Neural progenitor cell (in vitro differentiated cells): ENCODE results near the gene ST3GAL4. TPM values are rescaled to one million over a fixed set of nuclear protein-coding genes. Genes with fewer than 3 reads are reported as not detected.

ENCODE experiments used
- DNase-seq: peaks from one replicate; pipeline ENCODE4 v3.0.0-alpha.2; 2016; ENCODE audit warnings: low spot score
- H2AFZ ChIP-seq: fragments of 200-600 bp; sonication (generic); replicated peaks from 2 replicates; pipeline ENCODE4 v1.6.1; 2016; ENCODE audit warnings: antibody characterized with exemption
- H3F3A ChIP-seq: fragments of 200-600 bp; sonication (generic); 2 replicates; pipeline ENCODE4 v1.6.1; 2016; ENCODE audit warnings: antibody characterized with exemption, low read depth
- H3K27ac ChIP-seq: fragments of 200-600 bp; sonication (generic); 2 replicates; pipeline ENCODE4 v1.5.1; 2016; ENCODE audit warnings: mild to moderate bottlenecking
- H3K27me3 ChIP-seq: fragments of 200-600 bp; sonication (generic); 2 replicates; pipeline ENCODE4 v1.6.1; 2016; ENCODE audit warnings: mild to moderate bottlenecking, moderate library complexity
- H3K36me3 ChIP-seq: fragments of 200-600 bp; sonication (generic); 2 replicates; pipeline ENCODE4 v1.5.1; 2016
- H3K4me1 ChIP-seq: fragments of 200-600 bp; sonication (generic); 2 replicates; pipeline ENCODE4 v1.6.1; 2016; ENCODE audit warnings: mixed run types
- H3K4me2 ChIP-seq: fragments of 200-600 bp; sonication (generic); 2 replicates; pipeline ENCODE4 v1.6.1; 2016
- H3K4me3 ChIP-seq: fragments of 200-600 bp; sonication (generic); 2 replicates; pipeline ENCODE4 v1.5.1; 2016
- H3K79me2 ChIP-seq: fragments of 200-600 bp; sonication (generic); 2 replicates; pipeline ENCODE4 v1.6.1; 2016; ENCODE audit warnings: low read depth
- H3K9ac ChIP-seq: fragments of 200-600 bp; sonication (generic); 2 replicates; pipeline ENCODE4 v1.6.1; 2016
- H3K9me3 ChIP-seq: fragments of 200-600 bp; sonication (generic); 2 replicates; pipeline ENCODE4 v1.5.1; 2016; ENCODE audit warnings: low read depth
- H4K20me1 ChIP-seq: fragments of 200-600 bp; sonication (generic); 2 replicates; pipeline ENCODE4 v1.6.1; 2016; ENCODE audit warnings: low read depth
- H3K27ac Mint-ChIP-seq: 3 replicates; pipeline ENCODE4 v1.8.0; 2021; ENCODE audit warnings: mixed read lengths
- H3K27me3 Mint-ChIP-seq: 2 replicates; pipeline ENCODE4 v1.8.0; 2022; ENCODE audit warnings: low read depth, mild to moderate bottlenecking, inconsistent platforms, moderate library complexity, mixed read lengths; ENCODE audit not compliant: insufficient read depth
- H3K36me3 Mint-ChIP-seq: 3 replicates; pipeline ENCODE4 v1.8.0; 2021; ENCODE audit warnings: mixed read lengths
- H3K4me1 Mint-ChIP-seq: 3 replicates; pipeline ENCODE4 v1.8.0; 2021; ENCODE audit warnings: mixed read lengths
- H3K4me3 Mint-ChIP-seq: 3 replicates; pipeline ENCODE4 v1.8.0; 2021; ENCODE audit warnings: mild to moderate bottlenecking, moderate library complexity, mixed read lengths
- H3K9me3 Mint-ChIP-seq: 3 replicates; pipeline ENCODE4 v1.8.0; 2020; ENCODE audit warnings: mixed read lengths
- CTCF ChIP-seq: fragments of 200-600 bp; sonication (generic); IDR thresholded peaks from 2 replicates; pipeline ENCODE4 v1.5.1; 2017; ENCODE audit warnings: antibody characterized with exemption, mild to moderate bottlenecking
- EZH2 ChIP-seq: fragments of 200-600 bp; sonication (generic); IDR thresholded peaks from 2 replicates; pipeline ENCODE4 v1.6.1; 2017; ENCODE audit warnings: antibody characterized with exemption, mild to moderate bottlenecking, moderate library complexity
- EZH2phosphoT487 ChIP-seq: fragments of 200-600 bp; sonication (generic); IDR thresholded peaks from 2 replicates; pipeline ENCODE4 v1.6.1; 2017; ENCODE audit warnings: antibody characterized with exemption
- total RNA-seq: library from RNA; depleted of rRNA; stranded (reverse); fragments of >200 nt; gene quantifications from 2 replicates; pipeline ENCODE4 v1.2.3, GENCODE V29; 2015; ENCODE audit warnings: low replicate concordance

ST3GAL4 gene
- total RNA-seq, 1 donor from 2014 or later, result 13.0 TPM

GRCh38 chr11:126432525-126432924, 77.0 kb downstream of the ST3GAL4 start:
- no peak for DNase-seq
- Histone ChIP-seq H3K4me3 (no peak overlapping the region), H3K9me3 (no peaks in the 10 kb centered on the region), H3K4me1 (peaks cover 15% of the 10 kb centered on the region), H4K20me1 (no peaks in the 10 kb centered on the region), H3F3A (peaks cover 7% of the 10 kb centered on the region), H3K79me2 (no peaks in the 10 kb centered on the region), H3K36me3 (no peaks in the 10 kb centered on the region), H3K27ac (no peak overlapping the region), H3K27me3 (no peaks in the 10 kb centered on the region), H3K9ac (no peak overlapping the region), H3K4me2 (no peak overlapping the region), H2AFZ (no peak overlapping the region)
- Mint-ChIP-seq H3K4me3 (no peak overlapping the region), H3K27me3 (peaks cover 3% of the 10 kb centered on the region), H3K36me3 (no peaks in the 10 kb centered on the region), H3K9me3 (no peaks in the 10 kb centered on the region), H3K4me1 (peaks cover 13% of the 10 kb centered on the region), H3K27ac (no peak overlapping the region)
- no peak for TF ChIP-seq EZH2
- no peak for TF ChIP-seq CTCF
- TF ChIP-seq EZH2phosphoT487, result no peak

- no peak overlapping the region for H3K4me3 ChIP-seq
- no peaks in the 10 kb centered on the region for H3K79me2 ChIP-seq
- no peaks in the 10 kb centered on the region for H3K36me3 ChIP-seq
- Mint-ChIP-seq H3K36me3 (no peaks in the 10 kb centered on the region), H3K27ac (no peak overlapping the region), H3K9me3 (no peaks in the 10 kb centered on the region), H3K27me3 (peaks cover 3% of the 10 kb centered on the region), H3K4me3 (no peak overlapping the region), H3K4me1 (peaks cover 13% of the 10 kb centered on the region)
- no peak for DNase-seq
- no peaks in the 10 kb centered on the region for H4K20me1 ChIP-seq
- H3K9ac ChIP-seq, result no peak overlapping the region
- peak overlapping the region; percentile 79 for H2AFZ ChIP-seq
- no peaks in the 10 kb centered on the region for H3K9me3 ChIP-seq
- peaks cover 4% of the 10 kb centered on the region for H3F3A ChIP-seq
- H3K4me1 ChIP-seq, result peaks cover 13% of the 10 kb centered on the region
- no peaks in the 10 kb centered on the region for H3K27me3 ChIP-seq
- no peak overlapping the region for H3K27ac ChIP-seq
- TF ChIP-seq EZH2, result no peak
- no peak for TF ChIP-seq EZH2phosphoT487
- TF ChIP-seq CTCF, result no peak
- H3K4me2 ChIP-seq, result no peak overlapping the region
These were observed 77.9 kb downstream of the ST3GAL4 start for GRCh38 chr11:126433244-126433846.

- no peak overlapping the region for H3K27ac ChIP-seq
- H3K4me3 ChIP-seq, result no peak overlapping the region
- Mint-ChIP-seq H3K9me3 (no peaks in the 10 kb centered on the region), H3K36me3 (no peaks in the 10 kb centered on the region), H3K27me3 (peaks cover 3% of the 10 kb centered on the region), H3K27ac (peak overlapping the region; percentile 17), H3K4me1 (peaks cover 13% of the 10 kb centered on the region), H3K4me3 (no peak overlapping the region)
- H3K4me2 ChIP-seq, result no peak overlapping the region
- no peaks in the 10 kb centered on the region for H3K79me2 ChIP-seq
- no peak for DNase-seq
- H3K4me1 ChIP-seq, result peaks cover 13% of the 10 kb centered on the region
- H2AFZ ChIP-seq, result peak overlapping the region; percentile 79
- no peaks in the 10 kb centered on the region for H3K36me3 ChIP-seq
- H3K9me3 ChIP-seq, result no peaks in the 10 kb centered on the region
- no peak overlapping the region for H3K9ac ChIP-seq
- no peak for TF ChIP-seq EZH2phosphoT487
- TF ChIP-seq CTCF, result no peak
- TF ChIP-seq EZH2, result no peak
- H3F3A ChIP-seq, result peaks cover 4% of the 10 kb centered on the region
- no peaks in the 10 kb centered on the region for H3K27me3 ChIP-seq
- H4K20me1 ChIP-seq, result no peaks in the 10 kb centered on the region
These were observed 78.8 kb downstream of the ST3GAL4 start for GRCh38 chr11:126433989-126434949.
